Mesodermal cell (in vitro differentiated cells): ENCODE measurements around the gene CHERP.

ENCODE experiments used
- H3K27ac ChIP-seq: 2 replicates; pipeline ENCODE4 v1.7.0; 2013; ENCODE audit warnings: mild to moderate bottlenecking, low read depth, low read length, moderate library complexity; ENCODE audit not compliant: severe bottlenecking
- H3K36me3 ChIP-seq: 2 replicates; pipeline ENCODE4 v1.7.1; 2013; ENCODE audit warnings: mild to moderate bottlenecking, low read length, moderate library complexity; ENCODE audit not compliant: control insufficient read depth, insufficient read depth
- H3K4me1 ChIP-seq: one replicate; pipeline ENCODE4 v1.7.1; 2013; ENCODE audit warnings: mild to moderate bottlenecking, low read length; ENCODE audit not compliant: insufficient read depth, control insufficient read depth, poor library complexity, severe bottlenecking
- H3K4me3 ChIP-seq: 2 replicates; pipeline ENCODE4 v1.7.0; 2013; ENCODE audit warnings: low read length, control low read depth, mild to moderate bottlenecking; ENCODE audit not compliant: insufficient read depth, poor library complexity, severe bottlenecking; ENCODE audit errors: extremely low read depth
- H3K9me3 ChIP-seq: 2 replicates; pipeline ENCODE4 v1.7.1; 2013; ENCODE audit warnings: mild to moderate bottlenecking, low read length, moderate library complexity; ENCODE audit not compliant: control insufficient read depth
- WGBS, 2 experiments: methylation state at CpG; one replicate each; pipeline ENCODE4 v1.1.5; 2013; ENCODE audit warnings: missing lambda C conversion rate in 2 of 2; ENCODE audit not compliant: insufficient coverage in 2 of 2; 5-methylcytosine and 5-hydroxymethylcytosine counted together

Gene CHERP

DNA sequence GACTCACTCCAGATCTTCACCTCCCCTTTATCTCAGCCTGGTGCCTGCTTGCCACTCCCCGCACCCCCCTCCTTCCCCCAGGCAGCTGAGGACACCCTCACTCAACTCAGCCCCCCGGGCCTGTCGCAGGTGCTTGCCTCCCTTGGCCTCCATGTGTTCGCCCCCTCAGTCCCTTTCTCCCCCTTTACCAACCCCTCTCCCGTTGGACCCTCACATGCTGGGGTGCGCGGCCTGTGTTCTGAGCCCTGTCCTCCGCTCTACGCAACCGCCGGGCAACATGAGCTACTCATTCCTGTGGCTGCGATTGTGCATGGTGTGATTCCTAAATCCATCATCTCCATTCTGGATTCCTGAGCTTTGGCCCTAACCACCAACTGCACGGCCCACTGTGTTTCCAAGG, 5.1 kb downstream of the CHERP start:
- H3K9me3 ChIP-seq = no peaks in the 10 kb centered on the region
- H3K27ac ChIP-seq = no peak overlapping the region
- WGBS, 2 experiments = 94 to 97% methylated on average over 11 to 12 of the region's 13 CpGs
- H3K4me3 ChIP-seq = no peak overlapping the region
- peaks cover 10% of the 10 kb centered on the region for H3K4me1 ChIP-seq
- peaks cover 82% of the 10 kb centered on the region for H3K36me3 ChIP-seq

DNA sequence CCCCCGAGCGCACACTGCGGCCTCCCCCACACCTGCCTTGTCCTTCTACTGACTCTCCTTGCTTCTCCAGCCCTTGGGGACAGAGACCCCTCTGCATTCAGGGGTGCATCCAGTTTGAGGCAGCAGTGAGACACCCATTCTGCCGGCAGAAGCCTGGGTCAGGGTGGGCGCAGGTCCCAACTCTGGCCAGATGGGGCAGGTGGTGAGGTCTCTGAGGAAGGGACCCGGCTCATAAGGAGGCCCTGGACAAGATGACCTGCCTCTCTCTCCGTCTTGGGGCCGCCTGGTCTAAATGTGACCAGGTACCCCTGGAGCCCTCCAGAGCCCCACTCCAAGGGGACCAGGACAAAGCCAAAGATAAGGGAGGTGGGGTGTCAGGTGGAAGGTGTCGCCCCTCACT, 6.1 kb downstream of the CHERP start:
- H3K9me3 ChIP-seq = no peaks in the 10 kb centered on the region
- H3K36me3 ChIP-seq = peaks cover 92% of the 10 kb centered on the region
- no peak overlapping the region for H3K27ac ChIP-seq
- H3K4me3 ChIP-seq = no peak overlapping the region
- H3K4me1 ChIP-seq = peaks cover 10% of the 10 kb centered on the region
- 91 to 100% methylated on average over 6 to 9 of the region's 9 CpGs for WGBS, 2 experiments

DNA sequence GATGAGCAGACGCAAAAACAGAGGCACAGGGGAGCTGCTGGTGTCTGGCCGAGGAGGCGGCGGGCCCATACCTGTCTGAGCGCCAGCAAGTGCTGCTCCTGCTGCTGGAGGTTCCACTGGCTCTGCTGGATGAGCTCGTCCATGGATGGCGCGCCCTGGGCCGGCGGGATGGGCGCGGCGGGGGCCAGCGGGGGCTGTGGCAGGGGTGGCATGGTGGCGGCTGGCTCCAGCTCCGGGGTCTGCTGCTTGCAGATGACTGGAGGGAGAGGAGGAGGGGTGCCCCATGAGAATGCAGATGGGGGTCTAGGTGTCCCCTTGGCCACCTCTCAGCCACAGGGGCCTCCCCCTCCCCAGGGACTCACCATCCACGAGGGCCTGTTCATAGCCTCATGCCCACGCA, 6.9 kb downstream of the CHERP start:
- Histone ChIP-seq H3K9me3 (no peaks in the 10 kb centered on the region), H3K4me1 (peaks cover 5% of the 10 kb centered on the region), H3K4me3 (no peak overlapping the region), H3K27ac (no peak overlapping the region), H3K36me3 (peaks cover 94% of the 10 kb centered on the region)
- WGBS, 2 experiments = 95 to 98% methylated on average over 17 to 18 of the region's 18 CpGs

DNA sequence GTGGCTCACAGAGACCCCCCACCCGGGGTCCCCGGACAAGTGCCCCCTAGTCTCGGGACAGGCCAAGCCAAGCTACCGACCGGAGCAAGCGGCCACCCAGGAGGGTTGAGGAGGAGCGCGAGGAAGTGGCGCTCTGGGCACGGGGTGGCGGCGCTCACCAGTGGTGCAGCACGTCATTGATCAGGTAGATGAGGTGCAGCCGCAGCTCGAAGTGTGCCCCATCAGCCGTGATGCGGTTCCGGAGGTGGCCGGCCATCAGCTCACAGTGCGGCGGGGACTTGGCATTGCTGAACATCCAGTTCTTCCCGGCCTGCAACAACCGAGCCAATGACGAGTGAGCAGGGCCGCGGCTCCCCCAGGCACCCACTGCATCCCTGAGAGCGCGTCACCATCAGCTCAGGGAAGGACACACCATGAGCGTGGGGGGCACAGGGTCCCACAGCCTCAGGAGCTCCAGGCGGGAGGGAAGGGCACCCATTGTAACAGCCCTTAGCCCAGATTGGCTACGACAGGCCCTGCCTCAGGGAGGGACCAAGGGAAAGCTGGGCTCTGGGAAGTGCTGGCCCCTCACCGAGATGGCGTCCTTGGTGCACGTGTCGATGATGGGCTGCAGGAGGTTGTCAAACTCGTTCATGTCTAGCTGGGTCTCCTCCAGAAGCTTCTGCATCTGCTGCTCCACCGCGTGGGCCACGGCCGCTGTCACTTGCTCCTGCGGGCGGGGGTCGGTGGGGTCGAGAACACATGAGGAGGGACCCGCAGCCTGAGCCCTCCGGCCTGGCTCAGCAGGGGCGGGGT, 9.6 kb downstream of the CHERP start:
- H3K4me1 ChIP-seq = no peaks in the 10 kb centered on the region
- no peak overlapping the region for H3K27ac ChIP-seq
- peaks cover 98% of the 10 kb centered on the region for H3K36me3 ChIP-seq
- no peak overlapping the region for H3K4me3 ChIP-seq
- WGBS, 2 experiments = 96 to 98% methylated on average over 39 to 47 of the region's 47 CpGs
- no peaks in the 10 kb centered on the region for H3K9me3 ChIP-seq

DNA sequence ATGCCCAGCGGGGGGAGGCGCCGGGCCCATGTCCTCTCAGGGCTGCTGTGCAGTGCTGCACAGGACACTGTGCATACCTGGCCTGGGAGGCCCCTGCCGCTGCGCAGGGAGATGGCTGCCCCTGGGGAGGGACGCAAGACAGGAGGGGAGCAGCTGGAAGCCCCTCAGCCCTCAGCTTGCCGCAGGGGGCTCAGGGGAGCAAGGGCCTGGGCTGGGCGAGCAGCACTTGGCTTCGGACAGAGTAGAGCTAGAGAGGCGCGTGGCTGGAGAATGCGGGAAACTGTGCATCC, 10.9 kb downstream of the CHERP start:
- Histone ChIP-seq H3K4me3 (no peak overlapping the region), H3K9me3 (no peaks in the 10 kb centered on the region), H3K4me1 (no peaks in the 10 kb centered on the region), H3K27ac (no peak overlapping the region), H3K36me3 (peaks cover 98% of the 10 kb centered on the region)
- WGBS, 2 experiments = 95 to 98% methylated on average over 10 to 12 of the region's 12 CpGs

DNA sequence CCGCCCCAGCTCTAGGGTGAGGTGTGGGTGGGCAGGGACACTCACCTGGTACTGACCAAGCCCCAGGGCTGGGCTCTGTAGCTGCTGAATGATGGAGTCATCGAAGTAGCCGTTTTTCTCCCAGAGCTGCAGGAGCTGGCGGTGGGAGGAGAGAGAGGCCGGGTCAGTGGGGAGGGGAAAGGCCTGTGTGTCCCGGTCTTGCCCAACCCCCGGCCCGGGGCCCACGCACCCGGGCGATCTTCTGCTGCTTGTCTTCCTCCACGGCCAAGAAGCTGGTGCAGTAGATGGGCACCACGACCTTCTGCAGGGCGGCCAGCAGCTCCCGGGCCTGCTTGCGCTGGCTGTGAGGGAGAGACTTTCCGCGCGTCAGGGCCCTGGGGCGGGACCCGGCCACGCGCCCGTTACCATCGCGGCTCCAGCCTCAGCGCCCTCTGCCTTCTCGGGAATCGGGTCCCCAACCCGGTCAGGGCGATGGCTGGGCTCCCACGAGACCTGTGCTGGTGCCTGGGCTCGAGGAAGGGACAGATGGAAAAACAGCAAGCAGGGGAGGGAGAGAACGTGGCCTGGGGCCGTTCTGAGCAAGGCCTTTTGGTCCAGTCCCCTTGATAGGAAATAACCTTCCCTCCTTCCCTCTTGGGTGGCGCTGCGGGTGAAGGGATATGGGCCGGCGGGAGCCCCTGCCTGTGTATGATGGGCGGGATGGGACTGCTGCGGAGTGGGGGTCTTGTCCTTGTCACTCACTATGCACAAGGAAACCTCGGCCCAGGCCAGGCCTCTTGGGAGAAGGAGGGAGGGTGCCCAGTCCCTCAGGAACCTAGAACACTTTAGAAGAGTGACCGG, 11.5 kb downstream of the CHERP start:
- Histone ChIP-seq H3K4me3 (no peak overlapping the region), H3K9me3 (no peaks in the 10 kb centered on the region), H3K36me3 (peaks cover 98% of the 10 kb centered on the region), H3K4me1 (no peaks in the 10 kb centered on the region), H3K27ac (no peak overlapping the region)
- WGBS, 2 experiments = 95% methylated on average over 31 to 33 of the region's 43 CpGs

DNA sequence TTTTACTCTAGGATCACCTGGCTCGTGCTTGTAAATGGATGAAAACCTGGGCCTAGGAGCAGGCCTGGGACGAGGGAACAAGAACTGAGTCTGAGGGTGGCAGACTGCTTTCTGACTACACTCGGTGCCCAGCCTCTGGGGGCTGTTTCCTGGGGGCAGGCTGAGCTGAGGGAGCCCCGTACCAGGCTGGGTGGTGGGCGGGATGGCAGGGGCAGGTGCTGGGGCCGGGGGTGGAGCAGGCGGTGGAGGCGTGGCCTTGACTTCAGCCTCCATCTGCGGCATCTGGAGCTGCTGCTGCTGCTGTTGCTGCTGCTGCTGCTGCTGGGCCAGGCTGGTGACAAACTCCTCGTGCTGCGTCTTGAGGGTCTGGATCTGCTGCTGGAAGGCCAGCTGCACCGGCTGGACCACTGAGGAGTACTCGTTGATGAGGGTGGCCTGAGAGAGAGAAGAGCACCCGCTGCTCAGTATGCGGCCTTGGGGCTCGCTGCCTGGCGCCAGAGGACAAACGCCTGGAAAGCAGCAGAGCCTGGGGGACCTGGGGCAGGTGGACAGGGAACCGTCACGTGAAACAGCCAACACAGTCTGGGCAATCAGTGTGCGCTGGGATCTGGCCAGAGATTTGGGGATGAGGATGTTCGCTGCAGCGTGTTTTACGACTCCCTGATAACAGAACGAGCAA, 12.6 kb downstream of the CHERP start:
- Histone ChIP-seq H3K4me3 (no peak overlapping the region), H3K36me3 (peaks cover 98% of the 10 kb centered on the region), H3K27ac (no peak overlapping the region), H3K9me3 (no peaks in the 10 kb centered on the region), H3K4me1 (no peaks in the 10 kb centered on the region)
- 94 to 97% methylated on average over 22 to 23 of the region's 25 CpGs for WGBS, 2 experiments

DNA sequence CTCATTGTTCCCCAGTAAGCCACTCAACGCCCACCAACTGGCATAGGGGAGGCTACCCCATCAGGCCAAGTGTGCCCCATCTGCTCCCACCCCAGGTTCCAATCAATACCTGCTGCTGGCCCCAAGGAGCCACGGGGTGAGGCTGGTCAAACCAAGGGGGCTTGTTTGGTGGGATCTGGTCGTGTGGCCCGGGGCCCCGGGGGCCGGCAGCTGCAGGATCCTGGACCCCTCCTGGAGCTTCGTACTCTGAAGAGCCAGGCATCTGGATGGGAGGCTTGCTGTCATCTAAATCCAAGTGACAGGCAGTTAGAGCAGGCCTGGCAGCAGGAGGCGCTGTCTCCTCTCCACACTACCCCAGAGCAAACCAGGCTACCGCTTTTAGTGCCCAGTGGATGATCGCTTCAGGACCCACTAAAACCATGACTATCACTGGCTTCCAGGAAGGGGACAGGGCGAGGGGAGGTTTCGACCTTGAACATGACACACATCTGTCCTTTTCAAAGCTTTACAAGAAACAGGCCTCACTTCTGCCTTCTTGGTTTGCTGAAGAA, 14.2 kb downstream of the CHERP start:
- Histone ChIP-seq H3K36me3 (peaks cover 100% of the 10 kb centered on the region), H3K4me3 (no peak overlapping the region), H3K9me3 (no peaks in the 10 kb centered on the region), H3K4me1 (no peaks in the 10 kb centered on the region), H3K27ac (no peak overlapping the region)
- 90 to 98% methylated on average over 10 to 11 of the region's 12 CpGs for WGBS, 2 experiments

DNA sequence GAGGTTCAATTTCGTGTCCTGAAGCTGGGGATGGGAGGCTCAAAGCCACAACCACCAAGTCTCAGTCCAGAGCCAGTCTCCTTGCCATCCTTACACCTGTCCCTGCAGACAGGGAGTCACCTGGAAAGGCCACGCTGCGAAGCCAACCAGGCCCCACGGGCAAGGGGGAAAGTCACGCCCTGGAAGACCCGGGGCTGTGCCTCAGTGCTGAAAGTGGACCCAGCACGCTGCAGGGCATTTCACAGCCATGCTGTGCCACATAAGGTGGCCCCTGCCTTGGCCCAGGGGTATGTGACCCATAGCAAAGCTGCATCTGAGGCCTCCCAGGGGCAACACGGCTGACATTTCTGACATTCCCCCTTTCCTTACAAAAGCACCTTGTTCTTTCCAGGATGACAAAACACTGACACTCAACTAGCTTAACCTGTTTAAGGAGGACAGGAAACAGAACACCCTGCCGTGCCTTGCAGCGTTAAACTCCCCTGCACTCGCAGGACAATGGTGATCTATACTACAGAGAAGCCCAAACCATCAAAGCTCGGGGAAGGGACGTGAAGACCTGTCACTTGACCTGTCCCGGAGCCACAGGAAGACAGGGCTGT, 14.8 kb downstream of the CHERP start:
- Histone ChIP-seq H3K4me3 (no peak overlapping the region), H3K4me1 (no peaks in the 10 kb centered on the region), H3K9me3 (no peaks in the 10 kb centered on the region), H3K36me3 (peaks cover 100% of the 10 kb centered on the region), H3K27ac (no peak overlapping the region)
- WGBS, 2 experiments = 84 to 88% methylated on average over 12 to 13 of the region's 14 CpGs

DNA sequence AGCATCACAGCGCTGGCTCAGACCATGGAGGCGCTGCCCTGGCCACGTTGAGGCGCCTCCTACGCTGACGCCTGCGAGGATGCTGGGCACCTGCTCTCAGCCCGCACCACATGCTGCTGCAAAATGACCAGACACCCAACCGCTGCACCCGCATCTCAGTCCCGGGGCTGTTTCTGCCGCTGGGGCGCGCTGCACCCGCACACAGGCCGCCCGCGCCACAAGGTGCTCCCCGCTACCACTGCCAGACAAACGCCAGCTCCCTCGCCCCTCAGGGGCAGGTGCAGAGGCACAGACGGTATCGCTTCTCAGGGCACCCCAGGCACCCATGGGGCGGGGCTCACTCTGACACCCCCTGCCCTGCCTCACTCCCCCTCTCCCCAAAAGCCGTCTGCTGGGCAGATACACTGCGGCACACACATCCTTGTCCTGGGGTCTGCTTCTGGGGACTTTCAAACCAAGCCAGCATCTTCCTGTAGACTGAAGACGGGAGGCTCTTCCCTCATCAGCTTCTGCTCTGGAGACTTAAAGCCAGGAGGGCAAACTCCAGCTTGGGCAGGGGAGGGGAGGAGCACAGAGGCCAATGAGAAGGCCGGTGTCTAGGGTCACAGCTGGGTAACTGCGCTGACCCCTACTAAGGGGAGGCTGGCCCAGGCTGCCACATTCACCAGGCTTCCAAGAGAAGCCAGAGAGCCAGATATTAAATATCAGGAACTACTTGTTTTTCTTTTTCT, 16.3 kb downstream of the CHERP start:
- Histone ChIP-seq H3K36me3 (peaks cover 99% of the 10 kb centered on the region), H3K9me3 (no peaks in the 10 kb centered on the region), H3K4me1 (no peaks in the 10 kb centered on the region), H3K4me3 (no peak overlapping the region), H3K27ac (no peak overlapping the region)
- WGBS, 2 experiments = 96 to 97% methylated on average over 22 to 28 of the region's 29 CpGs
